Esophagus (tissue), 2 donors: ENCODE results near the gene CPNE7. TPM values are rescaled to one million over a fixed set of nuclear protein-coding genes. Genes with fewer than 3 reads are reported as not detected.

Source experiments
- H3K27ac ChIP-seq, 2 donors: one replicate each; pipeline ENCODE4 v1.5.1; 2013; ENCODE audit warnings: low read depth in 2 of 2, mild to moderate bottlenecking in 2 of 2, inconsistent platforms in 1 of 2, low read length in 1 of 2, moderate library complexity in 1 of 2
- H3K27me3 ChIP-seq, 2 donors: one replicate each; pipeline ENCODE4 v1.6.1; 2013; ENCODE audit warnings: low read length in 2 of 2, control low read depth in 1 of 2, mild to moderate bottlenecking in 1 of 2; ENCODE audit not compliant: insufficient read depth in 2 of 2, control insufficient read depth in 1 of 2
- H3K36me3 ChIP-seq, 2 donors: one replicate each; pipeline ENCODE4 v1.6.1; 2013; ENCODE audit warnings: low read length in 1 of 2; ENCODE audit not compliant: control insufficient read depth in 2 of 2, insufficient read depth in 2 of 2
- H3K4me1 ChIP-seq, 2 donors: one replicate each; pipeline ENCODE4 v1.6.1; 2013; ENCODE audit warnings: low read length in 1 of 2; ENCODE audit not compliant: control insufficient read depth in 2 of 2, insufficient read depth in 2 of 2
- H3K4me3 ChIP-seq, 2 donors: one replicate each; pipeline ENCODE4 v1.5.1; 2013; ENCODE audit warnings: low read length in 2 of 2, mild to moderate bottlenecking in 2 of 2, low read depth in 1 of 2, moderate library complexity in 1 of 2
- H3K9me3 ChIP-seq, 2 donors: one replicate each; pipeline ENCODE4 v1.6.1; 2013; ENCODE audit warnings: mild to moderate bottlenecking in 2 of 2, low read depth in 1 of 2, low read length in 1 of 2, moderate library complexity in 1 of 2; ENCODE audit not compliant: control insufficient read depth in 2 of 2, insufficient read depth in 1 of 2
- WGBS, 2 donors: extraction: QIAGEN DNeasy Blood & Tissue Kit; methylation state at CpG; one replicate each; pipeline ENCODE4 v1.1.7; 2013; 5-methylcytosine and 5-hydroxymethylcytosine counted together
- polyA plus RNA-seq, 2 donors: library from polyadenylated mRNA; stranded (reverse); fragments of 200-250 nt; gene quantifications; one replicate each; pipeline ENCODE4 v1.2.3, GENCODE V29; 2013
- donor health status: healthy with polysubstance abuse.
- donor health status: Bipolar disorder and iron deficiency.

Gene CPNE7
- polyA plus RNA-seq, 2 donors, result 1.5 to 4.5 TPM

DNA sequence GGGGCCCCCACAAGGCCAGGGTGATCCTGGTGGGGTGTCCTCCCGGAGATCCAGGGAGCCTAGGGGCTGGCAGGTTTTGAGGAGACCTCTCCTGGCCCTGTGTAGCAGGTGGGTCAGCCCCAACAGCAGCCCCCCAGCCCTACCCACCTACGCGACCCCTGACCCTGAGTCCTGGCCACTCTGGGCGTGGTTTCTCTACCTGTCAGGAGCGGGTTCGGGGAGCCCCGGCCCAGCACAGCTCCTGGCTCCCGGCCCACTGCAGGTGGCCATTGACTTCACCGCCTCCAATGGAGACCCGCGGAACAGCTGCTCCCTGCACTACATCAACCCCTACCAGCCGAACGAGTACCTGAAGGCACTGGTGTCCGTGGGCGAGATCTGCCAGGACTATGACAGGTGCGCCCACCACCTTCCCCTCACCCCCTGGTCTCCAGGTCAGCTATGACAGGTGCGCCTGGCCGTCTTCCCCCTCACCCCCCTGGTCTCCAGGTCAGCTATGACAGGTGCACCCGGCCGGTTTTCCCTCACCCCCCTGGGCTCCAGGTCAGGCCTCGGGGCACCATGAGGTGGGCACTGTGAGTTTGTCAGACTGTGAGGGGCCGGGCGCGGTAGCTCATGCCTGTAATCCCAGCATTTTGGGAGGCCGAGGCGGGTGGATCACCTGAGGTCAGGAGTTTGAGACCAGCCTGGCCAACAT is 13.0 kb downstream of the CPNE7 start:
- 90 to 93% methylated on average over 26 of the region's 26 CpGs for WGBS, 2 donors
- no peaks in the 10 kb centered on the region for H3K27me3 ChIP-seq
- no peaks in the 10 kb centered on the region for H3K36me3 ChIP-seq
- no peaks in the 10 kb centered on the region for H3K9me3 ChIP-seq
- H3K27ac ChIP-seq, result no peak overlapping the region
- H3K4me3 ChIP-seq, result no peak overlapping the region
- H3K4me1 ChIP-seq, result no peaks in the 10 kb centered on the region

DNA sequence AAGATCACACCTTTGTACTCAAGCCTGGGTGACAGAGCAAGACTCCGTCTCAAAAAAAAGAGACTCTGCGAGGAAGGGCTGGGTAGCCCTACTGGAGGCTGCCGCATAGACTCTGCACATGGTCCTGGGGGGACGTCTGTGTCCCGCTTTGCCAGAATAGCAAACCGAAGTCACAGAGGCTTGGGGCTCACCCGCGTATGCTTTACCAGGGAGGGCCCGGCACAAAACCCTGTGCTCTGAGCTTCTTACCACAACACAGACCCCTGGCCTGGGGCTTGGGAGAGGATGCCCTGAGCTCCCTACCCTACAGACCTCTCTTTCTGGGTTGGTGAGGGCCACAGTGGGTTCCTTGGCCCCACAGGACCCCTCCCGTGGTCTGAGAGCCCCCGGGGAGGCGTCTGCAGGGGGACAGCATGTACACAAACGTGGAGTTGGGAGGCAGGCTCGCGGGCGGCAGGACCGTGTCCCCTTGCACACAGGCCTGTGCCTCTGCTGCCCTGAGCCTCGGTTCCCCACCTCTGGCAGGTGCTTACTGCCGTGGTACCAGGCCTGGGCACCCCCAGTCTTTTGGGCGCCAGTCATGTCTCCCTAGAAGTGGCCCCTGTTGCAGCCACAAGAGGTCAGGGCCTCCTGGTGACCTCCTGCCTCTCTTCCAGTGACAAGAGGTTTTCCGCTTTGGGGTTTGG is 13.8 kb downstream of the CPNE7 start:
- H3K27me3 ChIP-seq, result no peaks in the 10 kb centered on the region
- H3K36me3 ChIP-seq, result no peaks in the 10 kb centered on the region
- no peaks in the 10 kb centered on the region for H3K9me3 ChIP-seq
- H3K4me3 ChIP-seq, result no peak overlapping the region
- WGBS, 2 donors, result 91 to 92% methylated on average over 21 of the region's 21 CpGs
- H3K4me1 ChIP-seq, result no peaks in the 10 kb centered on the region
- no peak overlapping the region for H3K27ac ChIP-seq

GRCh38 chr16:89593841-89594240 is 18.3 kb downstream of the CPNE7 start:
- Histone ChIP-seq H3K27me3 (no peaks in the 10 kb centered on the region), H3K9me3 (no peaks in the 10 kb centered on the region), H3K4me3 (no peak overlapping the region), H3K27ac (no peak overlapping the region), H3K36me3 (no peaks in the 10 kb centered on the region), H3K4me1 (peaks cover 0 to 2% of the 10 kb centered on the region in 2 donors)
- 75 to 77% methylated on average over 15 of the region's 15 CpGs for WGBS, 2 donors

- Histone ChIP-seq H3K27ac (no peak overlapping the region), H3K9me3 (no peaks in the 10 kb centered on the region), H3K4me3 (no peak overlapping the region), H3K36me3 (no peaks in the 10 kb centered on the region), H3K4me1 (peaks cover 0 to 14% of the 10 kb centered on the region in 2 donors), H3K27me3 (no peaks in the 10 kb centered on the region)
- WGBS, 2 donors, result 94% methylated on average over 35 to 47 of the region's 47 CpGs
Observed at GRCh38 chr16:89595330-89596060, 19.9 kb downstream of the CPNE7 start.

GRCh38 chr16:89596061-89596689 is 20.6 kb downstream of the CPNE7 start:
- Histone ChIP-seq H3K27ac (no peak overlapping the region), H3K9me3 (no peaks in the 10 kb centered on the region)
- 85 to 87% methylated on average over 22 to 25 of the region's 25 CpGs for WGBS, 2 donors

GRCh38 chr16:89596957-89597649 is 21.5 kb downstream of the CPNE7 start:
- H3K36me3 ChIP-seq, result no peaks in the 10 kb centered on the region
- H3K4me3 ChIP-seq, result no peak overlapping the region
- 87 to 92% methylated on average over 19 of the region's 19 CpGs for WGBS, 2 donors
- no peak overlapping the region for H3K27ac ChIP-seq
- no peaks in the 10 kb centered on the region for H3K27me3 ChIP-seq
- H3K9me3 ChIP-seq, result no peaks in the 10 kb centered on the region
- H3K4me1 ChIP-seq, result peaks cover 0 to 21% of the 10 kb centered on the region in 2 donors

More at GRCh38 chr16:89596061-89596689, 20.6 kb downstream of the CPNE7 start:
- H3K4me1 ChIP-seq, result peaks cover 0 to 17% of the 10 kb centered on the region in 2 donors
- no peaks in the 10 kb centered on the region for H3K36me3 ChIP-seq
- H3K27me3 ChIP-seq, result no peaks in the 10 kb centered on the region
- H3K4me3 ChIP-seq, result no peak overlapping the region

GRCh38 chr16:89598199-89598598 is 22.6 kb downstream of the CPNE7 start:
- H3K36me3 ChIP-seq, result no peaks in the 10 kb centered on the region
- 64 to 67% methylated on average over 9 to 14 of the region's 14 CpGs for WGBS, 2 donors
- H3K9me3 ChIP-seq, result no peaks in the 10 kb centered on the region
- peaks cover 4 to 31% of the 10 kb centered on the region in 2 donors for H3K4me1 ChIP-seq
- no peaks in the 10 kb centered on the region for H3K27me3 ChIP-seq
- no peak overlapping the region for H3K4me3 ChIP-seq
- no peak overlapping the region for H3K27ac ChIP-seq

DNA sequence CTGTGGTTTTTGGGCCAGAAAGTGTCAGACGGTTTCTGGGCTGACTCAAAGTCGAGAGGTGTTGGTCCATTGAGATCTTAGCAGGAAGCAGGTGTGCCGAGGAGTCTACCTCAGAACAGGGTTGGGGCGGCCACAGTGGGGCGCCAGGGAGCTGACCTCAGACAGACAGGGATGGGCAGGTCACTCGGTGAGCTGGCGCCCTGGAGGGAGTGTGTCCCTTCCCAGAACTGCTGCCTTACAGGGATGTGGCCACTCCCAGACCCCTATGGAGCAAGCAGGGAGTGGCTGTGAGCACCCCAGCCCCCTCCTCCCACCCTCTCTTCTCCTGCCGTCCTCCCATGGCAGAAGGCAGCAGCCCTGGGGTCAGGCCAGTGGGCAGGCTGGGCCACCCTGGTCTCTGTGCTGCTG is 23.9 kb downstream of the CPNE7 start:
- Histone ChIP-seq H3K9me3 (no peaks in the 10 kb centered on the region), H3K4me1 (peaks cover 4 to 31% of the 10 kb centered on the region in 2 donors), H3K4me3 (no peak overlapping the region), H3K27ac (peak overlapping the region; percentile 19 to 63), H3K36me3 (no peaks in the 10 kb centered on the region), H3K27me3 (no peaks in the 10 kb centered on the region)
- WGBS, 2 donors, result 28 to 34% methylated on average over 8 of the region's 8 CpGs

GRCh38 chr16:89599902-89600301 is 24.3 kb downstream of the CPNE7 start:
- no peaks in the 10 kb centered on the region for H3K36me3 ChIP-seq
- H3K4me1 ChIP-seq, result peaks cover 4 to 31% of the 10 kb centered on the region in 2 donors
- no peak overlapping the region for H3K4me3 ChIP-seq
- H3K27me3 ChIP-seq, result no peaks in the 10 kb centered on the region
- 72 to 75% methylated on average over 10 of the region's 10 CpGs for WGBS, 2 donors
- H3K9me3 ChIP-seq, result no peaks in the 10 kb centered on the region
- H3K27ac ChIP-seq, result peak overlapping the region; percentile 19 to 63
